GM21723 (cell line): Measurements from ENCODE around the gene HAP1.
"Not testable (repeated sequence)": the region's sequence is repeated elsewhere in the genome, so short reads cannot be mapped to it uniquely, and the experiment has no call there.

Experiments
- ATAC-seq: cut with Tn5 transposase; IDR thresholded peaks from one replicate; pipeline ENCODE4 v1.9.1; 2021; ENCODE audit warnings: mild to moderate bottlenecking, moderate library complexity; ENCODE audit not compliant: unreplicated experiment

HAP1 gene

DNA sequence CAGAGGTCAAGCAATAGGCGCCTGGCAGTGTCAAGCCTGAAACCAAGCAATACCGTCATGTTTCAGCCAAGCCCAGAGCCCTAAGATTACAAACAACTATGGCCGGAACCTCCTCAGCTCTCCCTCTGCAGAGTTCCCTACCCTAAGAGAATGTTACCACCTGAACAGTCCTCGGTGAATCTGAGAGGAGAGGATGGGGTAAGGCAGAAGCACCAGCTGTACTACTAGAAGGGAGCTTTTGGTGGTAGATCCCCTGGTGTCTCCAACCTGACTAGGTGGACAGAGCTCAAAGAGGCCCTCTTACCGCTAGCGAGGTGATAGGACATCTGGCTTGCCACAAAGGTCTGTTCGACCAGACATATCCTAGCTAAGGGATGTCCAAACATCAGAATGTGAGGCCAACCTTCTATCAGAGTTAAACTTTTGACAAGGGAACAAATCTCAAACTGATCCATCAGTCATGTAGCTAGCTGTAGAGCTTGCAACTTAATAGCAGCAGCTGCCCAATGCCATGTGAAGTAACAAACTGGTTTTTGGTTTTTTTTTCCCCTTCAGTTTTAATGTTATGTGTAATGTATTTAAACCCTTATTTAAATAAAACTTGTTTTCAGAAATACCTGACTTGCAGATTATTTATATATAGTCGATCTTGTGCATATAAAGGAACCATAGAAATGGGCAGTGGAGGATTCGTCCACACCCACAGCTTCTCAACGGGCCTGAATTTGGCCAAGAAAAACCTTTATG, 43.2 kb downstream of the HAP1 start:
- no peak for ATAC-seq

DNA sequence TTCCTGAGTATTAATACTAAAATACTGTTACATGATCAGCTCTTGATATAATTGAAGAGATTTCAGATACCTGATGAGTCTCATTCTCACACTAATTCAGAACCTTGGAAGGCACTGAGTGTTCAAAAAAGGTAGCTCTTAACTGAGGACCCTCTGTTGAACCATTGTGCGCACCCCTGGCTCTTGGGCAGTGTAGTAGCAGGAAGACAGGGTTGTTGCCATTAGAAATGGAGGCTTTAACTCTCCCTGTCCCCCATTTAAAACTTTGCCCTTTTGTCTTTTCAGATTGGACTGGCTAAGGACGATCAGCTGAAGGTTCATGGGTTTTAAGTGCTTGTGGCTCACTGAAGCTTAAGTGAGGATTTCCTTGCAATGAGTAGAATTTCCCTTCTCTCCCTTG, 43.9 kb downstream of the HAP1 start:
- no peak for ATAC-seq

GRCh38 chr17:41689497-41690299, 44.7 kb downstream of the HAP1 start:
- ATAC-seq: no peak

GRCh38 chr17:41688641-41689496, 45.6 kb downstream of the HAP1 start, which contains the start of gene EIF1:
EIF1 (plus strand) TSS chr17:41688885; CDS start chr17:41689039, 154 bp downstream.
- peak; percentile 70 for ATAC-seq

DNA sequence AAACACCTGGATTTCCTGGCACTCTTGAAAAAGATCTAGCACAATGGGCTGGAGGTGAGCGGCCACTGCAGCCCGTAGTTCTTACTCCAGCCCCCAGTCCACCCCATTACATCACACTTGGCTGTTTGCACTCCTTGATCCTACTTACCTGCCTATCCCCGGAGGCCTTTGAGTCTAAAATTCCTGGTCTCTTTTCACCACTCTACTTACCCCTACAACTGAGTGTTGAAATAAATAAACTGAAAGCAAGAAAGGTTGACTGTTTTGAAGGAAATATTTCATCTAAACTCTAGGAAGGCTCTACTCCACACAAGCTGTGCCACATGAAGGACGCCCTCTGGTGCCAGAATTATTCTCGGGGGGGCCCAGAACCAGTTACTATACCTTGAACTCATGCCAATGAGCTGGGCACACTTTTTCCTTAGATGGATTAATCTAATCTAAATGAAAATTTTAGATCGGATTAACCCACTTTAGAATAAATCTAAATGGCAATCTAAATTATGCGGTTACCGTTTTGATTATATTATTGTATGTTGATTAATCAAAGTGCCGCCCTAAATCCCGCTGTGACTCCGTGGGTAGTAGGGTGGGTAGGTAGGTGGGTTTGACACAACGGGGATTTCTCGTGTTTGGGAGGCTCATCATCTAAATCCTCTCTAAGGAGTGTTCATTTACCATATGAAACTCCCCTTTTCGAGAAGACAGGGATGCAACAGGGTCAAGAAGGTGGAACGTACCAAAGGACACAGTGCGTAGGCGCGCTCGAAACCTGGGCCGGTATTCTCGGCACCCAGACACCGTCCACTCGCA, 46.4 kb downstream of the HAP1 start:
- ATAC-seq: peak; percentile 8

DNA sequence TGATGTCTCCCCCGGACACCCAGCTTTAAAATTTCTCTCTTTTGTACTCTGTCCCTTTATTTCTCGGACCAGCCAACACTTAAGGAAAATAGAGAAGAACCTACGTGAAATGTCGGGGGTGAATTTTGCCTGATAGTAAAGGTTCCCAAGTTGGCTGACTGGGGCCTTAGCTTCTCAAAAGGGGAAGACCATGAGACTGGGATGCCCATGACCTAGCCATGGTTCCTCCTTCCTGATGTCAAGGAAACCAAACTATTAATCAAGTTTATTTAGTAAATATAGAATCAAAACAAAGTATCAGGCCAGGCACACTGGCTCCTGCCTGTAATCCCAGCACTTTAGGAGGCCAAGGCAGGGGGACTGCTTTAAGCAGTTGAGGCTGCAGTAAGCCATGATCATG, 48.2 kb downstream of the HAP1 start:
- no peak for ATAC-seq

DNA sequence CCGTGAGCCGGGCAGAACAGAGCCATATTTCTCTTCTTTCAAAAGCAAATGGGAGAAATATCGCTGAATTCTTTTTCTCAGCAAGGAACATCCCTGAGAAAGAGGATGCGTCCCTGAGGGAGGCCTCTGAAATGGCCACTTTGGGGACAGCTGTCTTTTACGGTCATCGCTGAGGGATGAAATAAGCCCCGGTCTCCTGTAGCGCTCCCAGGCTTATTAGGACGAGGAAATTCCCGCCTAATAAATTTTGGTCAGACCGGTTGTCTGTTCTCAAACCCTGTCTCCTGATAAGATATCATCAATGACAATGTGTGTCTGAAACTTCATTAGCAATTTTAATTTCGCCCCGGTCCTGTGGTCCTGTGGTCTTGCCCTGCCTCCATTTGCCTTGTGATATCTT, 48.7 kb downstream of the HAP1 start:
- not testable (repeated sequence) for ATAC-seq

DNA sequence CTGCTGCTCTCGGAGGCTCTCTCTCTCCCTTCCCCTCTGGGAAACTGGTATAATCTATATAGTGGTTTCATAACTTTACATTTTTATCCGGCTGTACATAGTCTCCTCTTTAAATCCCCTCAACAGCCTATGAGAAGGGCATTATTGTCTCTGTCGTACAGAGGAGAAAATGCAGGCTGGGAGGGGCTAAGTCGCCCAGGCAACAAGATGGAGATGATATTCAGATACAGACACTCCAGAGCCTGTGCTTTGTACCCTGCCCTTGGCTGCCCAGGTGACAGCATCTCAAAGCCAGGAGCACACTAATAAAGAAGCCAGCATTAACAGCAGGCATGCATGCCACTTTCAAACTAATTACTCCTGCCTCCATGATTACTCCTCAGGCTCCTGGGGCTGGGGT, 50.4 kb downstream of the HAP1 start:
- ATAC-seq: no peak

GRCh38 chr17:41683441-41684007, 50.9 kb downstream of the HAP1 start:
- no peak for ATAC-seq

DNA sequence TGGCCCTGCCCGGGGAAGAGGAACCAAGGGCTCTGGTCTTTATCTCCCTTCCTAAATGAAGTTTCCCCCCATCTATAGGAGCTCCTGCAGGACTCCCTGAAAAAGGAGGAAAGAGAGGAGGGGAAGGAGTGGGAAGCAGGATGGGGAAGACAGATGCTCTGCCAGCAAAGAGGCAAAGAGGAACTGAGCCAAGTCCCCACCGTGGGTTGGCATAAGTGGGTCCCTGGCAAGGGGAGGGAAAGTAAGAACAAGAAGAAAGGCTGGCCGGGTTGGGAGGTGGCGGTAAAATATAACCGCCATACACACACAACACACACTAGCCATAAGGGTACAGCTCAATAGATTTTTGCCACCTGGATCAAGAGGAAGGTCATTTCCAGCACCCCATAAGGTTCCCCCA, 51.8 kb downstream of the HAP1 start:
- no peak for ATAC-seq

- no peak for ATAC-seq
Observed at GRCh38 chr17:41681776-41682175, 52.7 kb downstream of the HAP1 start.

DNA sequence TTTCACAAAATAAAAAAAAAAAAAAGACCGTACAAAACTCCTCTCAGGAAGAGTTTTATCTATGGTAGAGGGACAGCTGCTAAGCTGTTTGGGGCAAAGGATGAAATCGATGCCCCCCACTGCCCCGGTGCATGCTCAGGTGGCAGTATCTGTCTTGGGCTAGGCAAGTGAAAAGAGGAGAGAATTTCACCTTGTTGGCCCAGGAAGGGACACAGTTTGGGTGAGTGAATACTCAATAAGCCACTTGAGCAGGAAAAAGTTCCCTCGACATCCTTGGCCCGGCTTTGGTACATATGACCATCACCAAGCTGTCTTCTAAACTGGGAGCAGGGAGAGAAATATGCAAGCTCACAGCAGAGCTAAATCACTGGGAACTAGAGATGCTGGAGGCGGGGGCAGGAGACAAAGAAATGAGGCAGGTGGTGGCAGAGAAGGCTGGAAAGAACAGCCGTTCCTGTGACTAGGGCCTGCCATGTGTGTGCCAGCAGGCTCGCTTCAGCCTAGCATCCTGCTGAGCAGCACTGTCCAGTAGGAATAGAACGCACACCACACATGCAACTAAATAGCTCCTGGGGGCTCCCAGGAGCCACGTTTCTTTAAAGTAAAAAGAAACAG, 53.9 kb downstream of the HAP1 start:
- ATAC-seq: no peak

DNA sequence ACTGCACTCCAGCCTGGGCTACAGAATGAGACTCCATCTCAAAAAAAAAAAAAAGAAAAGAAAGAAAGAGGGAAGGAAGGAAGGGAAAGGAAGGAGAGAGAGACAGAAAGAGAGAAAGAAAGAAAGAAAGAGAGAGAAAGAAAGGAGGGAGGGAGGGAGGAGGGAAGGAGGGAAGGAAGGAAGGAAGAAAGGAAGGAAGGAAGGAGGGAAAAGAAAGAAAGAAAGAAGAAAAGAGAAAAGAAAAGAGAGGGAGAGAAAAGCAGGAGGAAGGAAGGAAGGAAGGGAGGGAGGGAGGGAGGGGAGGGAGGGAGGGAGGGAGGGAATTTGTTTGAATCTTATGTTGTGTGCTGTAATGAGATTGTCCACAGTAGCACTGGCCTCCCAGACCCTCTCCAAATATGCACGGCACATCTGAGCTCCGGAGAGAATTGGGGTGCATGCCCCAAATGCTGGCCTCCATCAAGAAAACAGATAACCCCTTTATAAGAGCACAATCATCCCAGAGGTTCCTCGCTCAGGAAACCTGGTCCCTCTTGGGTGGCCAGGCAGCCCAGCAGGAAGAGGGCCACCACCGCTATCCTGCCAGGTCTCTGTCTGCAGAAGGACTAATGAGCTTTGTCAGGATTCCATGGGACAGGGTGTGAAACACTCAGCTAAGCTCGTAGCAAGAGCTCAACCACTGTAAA, 54.6 kb downstream of the HAP1 start:
- no peak for ATAC-seq

DNA sequence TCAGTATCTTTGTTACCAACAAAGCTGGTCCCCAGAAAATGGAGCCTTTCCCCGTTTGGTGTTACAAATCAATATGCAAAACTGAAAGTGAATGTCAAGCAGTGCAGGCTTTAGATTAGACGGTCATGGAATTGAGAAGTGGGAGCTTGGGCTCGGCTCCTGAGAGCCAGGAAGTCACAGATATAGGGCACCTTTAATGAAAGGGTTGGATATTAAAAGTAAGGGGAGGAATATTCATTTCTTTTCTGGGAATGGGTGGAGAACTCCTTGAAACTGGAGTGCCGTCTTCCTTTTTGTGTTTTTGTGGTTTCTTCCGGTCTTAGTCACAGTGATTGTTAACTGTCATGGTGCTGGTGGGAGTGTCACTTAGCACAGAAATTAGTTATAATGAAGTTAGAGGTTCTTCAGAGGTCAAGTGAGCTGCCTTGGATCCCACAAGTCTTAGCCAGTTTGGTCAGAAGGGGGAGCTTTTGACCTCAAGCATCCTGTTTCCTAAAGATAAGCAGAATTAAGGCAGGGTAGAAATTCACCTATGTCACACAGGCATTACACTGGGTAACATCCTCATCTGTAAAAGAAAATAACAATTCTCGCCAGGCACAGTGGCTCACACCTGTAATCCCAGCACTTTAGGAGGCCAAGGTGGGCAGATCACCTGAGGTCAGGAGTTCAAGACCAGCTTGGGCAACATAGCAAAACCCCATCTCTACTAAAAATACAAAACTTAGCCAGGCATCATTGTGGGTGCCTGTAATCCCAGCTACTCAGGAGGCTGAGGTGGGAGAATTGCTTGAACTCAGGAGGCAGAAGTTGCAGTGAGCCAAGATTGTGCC, 55.3 kb downstream of the HAP1 start:
- ATAC-seq: peak; percentile 69

DNA sequence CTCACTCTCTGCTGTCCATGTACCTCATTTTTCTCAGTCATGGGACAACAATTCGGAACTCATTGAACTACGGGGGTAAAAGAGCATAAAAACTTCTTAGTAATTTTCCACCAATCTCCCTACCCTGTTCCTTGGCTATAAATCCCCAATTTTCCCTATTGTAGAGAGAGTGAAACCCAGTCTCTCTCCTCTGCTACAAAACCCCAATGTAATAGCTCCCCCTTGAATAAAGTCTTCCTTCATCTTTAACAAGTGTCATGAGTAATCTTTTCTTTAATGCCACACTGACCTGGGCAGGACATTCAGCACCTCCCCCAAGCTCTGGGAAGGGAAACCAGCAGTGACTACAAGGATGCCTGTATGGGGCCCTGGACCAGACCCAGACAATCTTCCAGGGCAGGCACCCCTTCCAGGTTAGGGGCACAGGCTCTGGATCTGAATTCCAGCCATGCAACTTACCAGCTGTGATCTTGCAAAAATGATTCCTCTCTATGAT, 56.0 kb downstream of the HAP1 start:
- ATAC-seq: no peak

DNA sequence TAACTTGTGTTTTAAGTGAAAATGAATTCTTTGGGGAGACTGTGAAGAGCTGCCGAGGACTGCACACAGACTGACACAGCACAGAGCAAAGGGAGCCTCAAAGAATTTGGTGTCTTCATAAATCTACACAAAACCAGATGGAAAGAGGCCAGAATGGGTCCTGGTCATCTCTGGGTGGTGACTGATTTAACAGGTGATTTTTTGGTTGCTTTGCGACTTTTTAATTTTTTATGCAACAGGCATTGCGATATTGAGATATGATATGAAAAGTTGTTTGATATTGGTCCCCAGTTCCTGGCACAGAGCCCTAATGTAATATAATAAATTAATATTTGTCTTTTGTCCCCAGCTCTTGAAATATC, 58.4 kb downstream of the HAP1 start:
- no peak for ATAC-seq

DNA sequence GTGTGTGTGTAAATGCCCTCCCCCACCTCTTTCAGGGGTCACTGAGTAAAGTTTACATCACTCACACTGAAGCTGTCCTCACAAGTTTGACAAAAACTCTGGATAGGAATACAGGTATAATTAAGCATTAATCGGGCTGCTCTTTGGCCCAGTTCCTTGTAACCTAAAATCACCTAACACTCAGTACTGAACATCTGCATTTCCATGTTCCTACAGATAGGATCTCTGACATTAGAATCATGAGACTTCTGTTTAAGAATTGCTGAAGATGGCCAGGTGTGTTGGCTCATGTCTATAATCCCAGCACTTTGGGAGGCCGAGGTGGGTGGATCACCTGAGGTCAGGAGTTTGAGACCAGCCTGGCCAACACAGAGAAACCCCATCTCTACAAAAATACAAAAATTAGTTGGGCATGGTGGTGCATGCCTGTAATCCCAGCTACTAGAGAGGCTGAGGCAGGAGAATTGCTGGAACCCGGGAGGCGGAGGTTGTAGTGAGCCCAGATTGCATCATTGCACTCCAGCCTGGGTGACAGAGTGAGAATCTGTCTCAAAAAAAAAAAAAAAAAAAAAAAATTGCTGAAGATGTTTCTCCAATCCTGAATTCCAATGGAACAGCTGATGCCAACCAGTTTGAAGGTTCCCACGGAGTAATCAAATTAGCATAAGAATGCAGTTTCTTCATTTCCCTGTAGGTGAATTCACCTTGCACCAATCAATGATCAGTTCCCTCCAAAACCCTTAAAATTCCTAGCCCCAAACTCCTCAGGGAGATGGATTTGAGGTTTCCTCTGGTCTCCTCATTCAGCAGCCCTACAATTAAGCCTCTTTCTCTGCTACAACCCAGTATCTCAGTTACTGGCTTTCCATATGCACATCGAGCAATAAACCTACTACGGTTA, 59.0 kb downstream of the HAP1 start:
- not testable (repeated sequence) for ATAC-seq
